HG02938 (cell line): Measurements from ENCODE around the gene C1QL4.
"Not testable (repeated sequence)": the region's sequence is repeated elsewhere in the genome, so short reads cannot be mapped to it uniquely, and the experiment has no call there.

ENCODE experiments used
- ATAC-seq: cut with Tn5 transposase; IDR thresholded peaks from one replicate; pipeline ENCODE4 v1.9.1; 2021; ENCODE audit warnings: mild to moderate bottlenecking, moderate library complexity; ENCODE audit not compliant: unreplicated experiment

The C1QL4 gene

GRCh38 chr12:49336645-49337584 is at the start of gene C1QL4:
TSS of gene C1QL4 (minus strand) at chr12:49337188. CDS start at chr12:49336477, 711 bp downstream.
- no peak for ATAC-seq

GRCh38 chr12:49380184-49380583 is 43.2 kb upstream of the C1QL4 start:
- not testable (repeated sequence) for ATAC-seq

DNA sequence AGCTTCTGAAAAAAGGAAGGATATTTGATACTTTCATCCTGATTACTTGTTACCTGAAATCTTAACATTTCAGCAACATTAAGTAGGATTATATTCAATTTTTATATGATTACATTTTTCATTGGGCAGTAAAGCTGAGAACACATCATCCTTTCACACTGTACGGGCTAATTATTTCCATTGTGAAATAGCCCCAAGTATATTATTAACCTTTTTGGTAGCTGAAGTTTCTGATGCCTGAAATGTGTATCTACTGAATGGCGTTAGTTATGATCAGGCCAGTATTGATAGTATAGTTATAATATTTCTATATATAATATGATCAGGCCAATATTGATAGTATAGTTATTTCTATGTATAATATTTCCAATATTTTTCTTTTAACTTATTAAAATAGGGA is 40.4 kb upstream of the C1QL4 start:
- peak; percentile 54 for ATAC-seq

GRCh38 chr12:49375406-49375805 is 38.4 kb upstream of the C1QL4 start:
- ATAC-seq, result no peak

DNA sequence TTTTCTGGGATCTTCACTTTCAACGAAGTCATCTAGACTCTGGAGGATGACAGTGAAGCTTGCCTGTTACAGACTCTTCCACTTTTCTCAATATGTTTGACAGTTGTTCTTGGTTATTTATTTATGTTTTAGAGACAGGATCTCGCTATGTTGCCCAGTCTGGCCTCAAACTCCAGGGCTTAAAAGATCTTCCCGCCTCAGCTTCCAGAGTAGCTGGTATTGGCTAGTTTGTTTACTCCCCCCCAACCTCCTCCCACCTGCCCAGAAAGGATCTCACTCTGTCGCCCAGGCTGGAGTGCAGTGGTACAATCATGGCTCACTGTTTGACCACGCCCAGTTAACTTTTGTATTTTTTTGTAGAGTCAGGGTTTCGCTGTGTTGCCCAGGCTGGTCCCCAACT is 33.6 kb upstream of the C1QL4 start:
- no peak for ATAC-seq

DNA sequence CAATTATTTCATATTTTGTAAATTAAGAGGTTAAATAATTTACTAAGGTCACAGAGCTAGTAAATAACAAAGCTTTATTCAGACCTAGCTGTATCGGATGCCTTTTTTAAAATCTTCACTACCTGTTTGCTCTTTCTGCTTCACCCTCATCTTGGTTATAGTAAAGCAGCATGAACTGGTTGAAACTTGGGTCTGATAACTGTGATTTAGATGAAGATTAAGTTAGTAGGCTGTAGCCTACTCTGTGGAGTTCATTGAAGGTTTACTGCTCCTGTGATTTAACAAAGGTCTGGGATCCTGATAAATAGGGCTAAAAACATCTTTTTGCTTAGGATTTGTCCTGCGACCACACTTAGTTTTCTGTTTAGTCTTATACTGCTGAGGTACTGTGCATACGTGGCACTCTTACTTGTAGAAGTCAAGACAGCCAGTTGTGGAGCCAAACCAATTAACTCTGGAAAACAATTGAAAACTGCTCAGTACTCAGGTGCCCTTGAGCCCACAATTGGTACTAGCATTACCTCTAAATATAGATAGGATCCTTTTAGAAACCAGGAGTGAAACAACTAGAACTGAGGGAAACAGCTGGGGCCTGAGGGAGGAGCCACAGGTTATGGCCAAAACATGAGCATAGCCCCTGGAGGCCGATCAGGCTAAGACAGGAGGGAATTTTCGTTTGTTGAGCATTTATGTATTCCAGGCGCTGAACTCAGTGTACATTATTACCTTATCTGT is 32.6 kb upstream of the C1QL4 start:
- peak; percentile 52 for ATAC-seq

GRCh38 chr12:49368240-49368600 is 31.2 kb upstream of the C1QL4 start:
- ATAC-seq, result no peak

DNA sequence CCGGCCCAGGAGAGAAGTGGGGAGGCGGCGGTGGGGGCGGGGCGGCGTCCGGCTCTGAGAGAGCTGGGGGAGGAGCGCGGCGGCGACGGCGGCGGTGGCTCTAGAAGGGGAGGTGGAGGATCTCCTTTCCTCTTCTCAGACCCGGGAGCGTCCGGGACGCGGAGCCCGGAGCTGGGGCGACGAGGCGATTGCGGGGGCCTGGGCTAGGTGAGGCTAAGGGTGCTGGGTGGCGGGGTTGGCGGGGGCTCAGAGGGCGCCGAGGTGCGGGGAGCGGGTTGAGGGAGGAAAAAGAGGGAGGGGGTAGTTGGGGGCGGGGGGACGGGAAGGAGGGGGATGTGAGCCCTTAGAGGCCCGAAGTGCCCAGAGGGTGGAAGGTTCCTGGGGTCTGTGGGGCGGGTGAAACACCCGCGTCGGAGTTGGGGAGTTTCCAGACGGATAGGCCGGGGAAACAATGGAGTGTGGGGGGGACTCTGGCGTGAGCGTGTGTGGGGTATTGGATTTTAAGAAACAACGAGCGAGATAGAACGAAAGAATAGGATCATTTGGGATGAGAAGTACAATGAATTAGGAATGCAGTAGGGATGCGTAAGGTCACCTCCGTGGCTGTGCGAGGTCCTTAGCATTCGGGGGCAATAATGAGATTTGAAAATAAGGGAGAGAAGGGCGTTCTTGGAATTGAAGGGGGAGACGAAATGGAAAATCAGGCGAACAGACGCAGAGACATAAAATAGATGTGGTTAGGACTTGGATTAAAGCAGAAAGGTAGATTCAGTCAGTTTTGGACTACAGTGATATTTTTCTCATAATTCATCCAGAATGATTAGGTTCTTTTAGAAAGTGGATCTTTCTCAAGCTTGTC is 30.6 kb upstream of the C1QL4 start, which contains the start of gene SPATS2:
TSS of gene SPATS2 (plus strand) at position 82 of the 859 bp plus-strand sequence. CDS start 93,551 bp downstream, outside the sequence.
- ATAC-seq, result no peak

DNA sequence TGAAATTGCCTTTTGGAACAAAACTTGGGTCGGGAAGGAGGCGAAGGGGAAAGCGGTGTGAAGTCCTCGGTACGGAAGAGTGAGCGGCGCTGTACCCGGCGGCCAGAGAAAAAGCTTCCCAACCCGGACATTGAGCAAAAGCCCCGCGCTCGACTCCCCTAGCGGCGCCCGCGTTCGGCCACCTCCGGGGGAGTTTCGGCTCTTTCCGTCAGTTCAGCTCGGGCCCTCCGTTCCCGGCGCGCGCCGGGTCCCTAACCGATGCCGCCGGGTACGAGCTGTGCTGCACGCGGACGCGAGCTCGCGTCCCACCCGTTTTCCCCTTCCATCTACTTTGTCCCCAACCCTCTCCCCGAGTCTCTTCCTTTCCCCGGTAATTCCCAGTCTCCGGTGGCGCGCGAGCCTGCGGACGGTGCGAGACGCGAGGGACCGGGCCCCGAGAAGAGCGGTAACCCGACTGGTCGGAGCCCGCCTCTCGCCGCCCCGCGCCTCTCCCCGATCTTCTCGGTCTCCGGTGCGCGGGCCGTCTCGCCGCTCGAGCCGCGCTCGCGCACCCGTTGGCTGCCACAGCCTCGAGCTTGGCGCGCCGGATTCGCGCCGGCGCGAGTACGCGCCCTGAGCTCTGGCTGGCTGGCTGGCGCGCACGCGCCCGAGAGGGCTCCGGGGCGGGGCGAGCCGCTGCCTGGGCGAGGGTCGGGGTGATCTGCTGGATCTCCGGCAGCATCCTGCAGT is 29.8 kb upstream of the C1QL4 start:
- peak; percentile 57 for ATAC-seq

- ATAC-seq, result no peak
These were observed 29.2 kb upstream of the C1QL4 start for GRCh38 chr12:49366096-49366651.

- ATAC-seq, result no peak
These were observed 28.6 kb upstream of the C1QL4 start for GRCh38 chr12:49365542-49365941.

GRCh38 chr12:49364989-49365388 is 28.0 kb upstream of the C1QL4 start:
- ATAC-seq, result no peak

DNA sequence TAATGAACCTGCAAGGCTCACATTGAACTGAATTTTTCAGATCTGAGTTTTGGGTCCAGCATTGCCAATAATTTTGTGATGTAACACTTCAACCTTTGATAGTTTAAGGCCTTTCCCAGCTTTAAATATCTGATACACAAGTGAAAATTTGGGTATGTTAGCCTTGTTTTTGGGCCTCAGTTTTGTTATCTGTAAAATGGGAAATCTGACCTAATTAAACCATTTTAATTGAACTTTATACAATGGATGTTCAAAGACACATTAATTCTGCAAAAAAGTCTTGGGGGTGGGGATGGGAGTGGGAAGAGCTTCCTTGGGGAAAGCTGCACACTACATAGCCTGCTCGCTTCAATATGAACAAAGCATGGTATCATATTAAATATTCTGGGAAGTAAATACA is 25.1 kb upstream of the C1QL4 start:
- no peak for ATAC-seq

DNA sequence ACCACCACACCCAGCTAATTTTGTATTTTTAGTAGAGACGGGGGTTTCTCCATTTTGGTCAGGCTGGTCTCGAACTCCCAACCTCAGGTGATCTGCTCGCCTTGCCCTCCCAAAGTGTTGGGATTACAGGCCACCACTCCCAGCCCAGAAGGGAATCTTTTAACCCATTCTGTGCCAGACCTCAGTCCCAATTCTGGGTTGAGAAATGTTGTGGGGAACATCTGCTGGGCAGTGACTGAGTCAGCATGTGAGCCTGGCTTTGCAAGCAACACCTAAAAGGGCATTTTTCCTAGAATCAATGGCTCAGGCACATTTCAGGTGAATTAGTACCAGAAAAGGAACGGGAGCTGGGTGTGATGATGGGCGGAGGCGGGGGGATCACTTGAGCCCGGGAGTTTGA is 22.7 kb upstream of the C1QL4 start:
- no peak for ATAC-seq

GRCh38 chr12:49358483-49359141 is 21.6 kb upstream of the C1QL4 start:
- no peak for ATAC-seq

DNA sequence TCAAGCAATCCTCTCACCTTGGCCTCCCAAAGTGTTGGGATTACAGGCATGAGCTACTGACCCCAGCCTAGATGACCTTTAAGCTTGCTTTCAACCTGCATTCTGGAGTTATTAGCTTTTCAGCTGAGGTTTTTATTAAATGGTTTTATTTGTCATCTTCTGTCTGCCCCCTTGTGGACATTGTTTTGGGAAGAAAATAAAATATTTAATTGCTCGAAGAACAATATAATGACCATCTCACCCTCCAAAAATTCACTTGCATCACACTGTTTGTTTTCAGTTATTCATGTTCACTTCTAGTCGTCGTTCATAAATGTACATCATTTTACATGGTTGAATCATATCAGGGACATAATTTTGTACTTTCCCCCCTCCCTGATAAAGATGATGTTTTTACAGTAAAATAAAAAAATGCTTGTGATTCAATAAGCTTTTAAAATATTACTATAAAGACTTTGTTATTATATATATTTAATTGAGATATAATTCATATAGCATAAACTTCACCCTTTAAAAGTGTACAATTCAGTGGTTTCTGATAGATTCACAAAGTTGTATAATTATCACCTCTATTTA is 20.2 kb upstream of the C1QL4 start:
- ATAC-seq, result no peak

GRCh38 chr12:49355913-49356312 is 18.9 kb upstream of the C1QL4 start:
- no peak for ATAC-seq

DNA sequence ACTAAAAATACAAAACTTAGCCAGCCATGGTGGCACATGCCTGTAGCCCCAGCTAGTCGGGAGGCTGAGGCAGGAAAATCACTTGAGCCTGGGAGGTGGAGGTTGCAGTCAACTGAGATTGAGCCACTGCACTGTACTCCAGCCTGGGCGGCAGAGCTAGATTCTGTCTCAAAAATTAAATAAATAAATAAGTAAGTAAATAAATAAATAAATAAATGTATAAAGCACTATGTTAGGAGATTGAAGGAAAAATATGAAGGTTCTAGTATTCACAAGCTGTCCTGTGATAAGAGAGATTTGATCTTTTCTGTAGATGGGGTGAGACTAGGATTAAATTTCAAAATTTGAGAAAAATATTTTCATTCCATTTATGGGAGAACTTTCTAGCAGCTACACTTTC is 15.4 kb upstream of the C1QL4 start:
- ATAC-seq, result no peak

DNA sequence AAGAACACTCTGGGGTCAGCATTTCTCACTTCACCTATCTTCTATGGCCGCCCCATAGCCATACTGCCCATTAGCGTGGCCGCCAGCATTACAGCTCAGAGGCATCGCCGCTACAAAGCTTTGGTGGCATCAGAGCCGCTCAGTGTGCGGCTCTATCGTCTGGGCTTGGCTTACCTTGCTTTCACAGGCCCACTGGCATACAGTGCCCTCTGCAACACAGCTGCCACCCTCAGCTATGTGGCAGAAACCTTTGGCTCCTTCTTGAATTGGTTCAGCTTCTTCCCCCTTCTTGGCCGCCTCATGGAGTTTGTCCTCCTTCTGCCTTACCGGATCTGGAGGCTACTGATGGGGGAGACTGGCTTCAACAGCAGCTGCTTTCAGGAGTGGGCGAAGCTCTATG is 12.3 kb upstream of the C1QL4 start:
- no peak for ATAC-seq
